ENCODE data around the gene DSE.

Gene DSE

DNA sequence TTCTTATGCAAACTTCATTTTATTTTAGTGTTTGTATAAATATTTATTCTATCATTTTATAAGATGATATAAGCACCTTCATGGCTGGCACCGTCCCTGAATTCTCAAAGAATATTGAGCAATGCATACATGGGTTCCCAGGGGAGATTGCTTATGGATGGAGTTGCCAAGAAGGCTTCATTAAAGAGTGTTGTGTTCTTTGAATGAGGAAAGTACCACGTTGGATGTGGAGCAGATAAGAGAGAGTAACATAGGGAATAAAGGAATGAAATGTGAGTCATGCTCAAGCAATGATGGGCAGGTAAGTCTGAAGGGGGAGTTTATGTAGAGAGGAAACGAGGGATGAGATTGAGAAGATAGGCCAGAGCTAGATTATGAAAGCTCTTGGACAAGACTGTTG, 10.3 kb downstream of the DSE start:
- TF ChIP-seq, protein P1, sequence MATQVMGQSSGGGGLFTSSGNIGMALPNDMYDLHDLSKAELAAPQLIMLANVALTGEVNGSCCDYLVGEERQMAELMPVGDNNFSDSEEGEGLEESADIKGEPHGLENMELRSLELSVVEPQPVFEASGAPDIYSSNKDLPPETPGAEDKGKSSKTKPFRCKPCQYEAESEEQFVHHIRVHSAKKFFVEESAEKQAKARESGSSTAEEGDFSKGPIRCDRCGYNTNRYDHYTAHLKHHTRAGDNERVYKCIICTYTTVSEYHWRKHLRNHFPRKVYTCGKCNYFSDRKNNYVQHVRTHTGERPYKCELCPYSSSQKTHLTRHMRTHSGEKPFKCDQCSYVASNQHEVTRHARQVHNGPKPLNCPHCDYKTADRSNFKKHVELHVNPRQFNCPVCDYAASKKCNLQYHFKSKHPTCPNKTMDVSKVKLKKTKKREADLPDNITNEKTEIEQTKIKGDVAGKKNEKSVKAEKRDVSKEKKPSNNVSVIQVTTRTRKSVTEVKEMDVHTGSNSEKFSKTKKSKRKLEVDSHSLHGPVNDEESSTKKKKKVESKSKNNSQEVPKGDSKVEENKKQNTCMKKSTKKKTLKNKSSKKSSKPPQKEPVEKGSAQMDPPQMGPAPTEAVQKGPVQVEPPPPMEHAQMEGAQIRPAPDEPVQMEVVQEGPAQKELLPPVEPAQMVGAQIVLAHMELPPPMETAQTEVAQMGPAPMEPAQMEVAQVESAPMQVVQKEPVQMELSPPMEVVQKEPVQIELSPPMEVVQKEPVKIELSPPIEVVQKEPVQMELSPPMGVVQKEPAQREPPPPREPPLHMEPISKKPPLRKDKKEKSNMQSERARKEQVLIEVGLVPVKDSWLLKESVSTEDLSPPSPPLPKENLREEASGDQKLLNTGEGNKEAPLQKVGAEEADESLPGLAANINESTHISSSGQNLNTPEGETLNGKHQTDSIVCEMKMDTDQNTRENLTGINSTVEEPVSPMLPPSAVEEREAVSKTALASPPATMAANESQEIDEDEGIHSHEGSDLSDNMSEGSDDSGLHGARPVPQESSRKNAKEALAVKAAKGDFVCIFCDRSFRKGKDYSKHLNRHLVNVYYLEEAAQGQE (IDR thresholded peaks at IDR 0.05; ENCODE audit: insufficient read depth in 1 of 2, low read depth in 2 of 2, low read length in 2 of 2): no peak
- TF ChIP-seq SIN3A (IDR thresholded peaks at IDR 0.05; ENCODE audit: borderline replicate concordance, insufficient read depth, low read length) (no peak), TAF1 (IDR thresholded peaks at IDR 0.05; ENCODE audit: borderline replicate concordance, insufficient read depth, low read length) (no peak), FOXP2 (optimal IDR thresholded peaks at IDR 0.05; ENCODE audit: borderline replicate concordance, extremely low read depth, extremely low read length, insufficient read depth) (no peak), POLR2AphosphoS5 (IDR thresholded peaks at IDR 0.05; ENCODE audit: low read depth, low read length) (no peak)

DNA sequence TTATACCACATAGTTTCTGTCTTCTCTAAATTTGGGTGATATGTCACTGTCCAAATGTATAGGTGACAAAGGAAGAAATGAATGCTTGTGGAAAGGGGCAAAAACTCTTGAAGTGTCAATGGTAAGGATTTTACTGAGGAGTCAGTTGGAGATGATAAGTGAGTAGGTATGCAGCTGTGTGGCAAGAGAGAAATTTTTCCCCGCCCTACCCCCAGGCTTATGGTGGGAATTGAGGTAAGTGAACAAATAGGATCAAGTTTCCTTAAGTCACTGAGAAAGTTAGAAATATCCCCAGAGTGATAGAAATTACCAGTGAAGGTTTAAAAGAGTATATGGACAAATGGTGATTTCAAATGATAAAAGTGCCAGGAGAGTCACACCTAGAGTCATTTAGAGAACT, 11.8 kb downstream of the DSE start:
- TF ChIP-seq, protein P1 (IDR thresholded peaks at IDR 0.05; ENCODE audit: insufficient read depth in 1 of 2, low read depth in 2 of 2, low read length in 2 of 2): no peak
- TF ChIP-seq SIN3A (IDR thresholded peaks at IDR 0.05; ENCODE audit: borderline replicate concordance, insufficient read depth, low read length) (no peak), TAF1 (IDR thresholded peaks at IDR 0.05; ENCODE audit: borderline replicate concordance, insufficient read depth, low read length) (no peak), POLR2AphosphoS5 (IDR thresholded peaks at IDR 0.05; ENCODE audit: low read depth, low read length) (no peak), FOXP2 (optimal IDR thresholded peaks at IDR 0.05; ENCODE audit: borderline replicate concordance, extremely low read depth, extremely low read length, insufficient read depth) (no peak)

DNA sequence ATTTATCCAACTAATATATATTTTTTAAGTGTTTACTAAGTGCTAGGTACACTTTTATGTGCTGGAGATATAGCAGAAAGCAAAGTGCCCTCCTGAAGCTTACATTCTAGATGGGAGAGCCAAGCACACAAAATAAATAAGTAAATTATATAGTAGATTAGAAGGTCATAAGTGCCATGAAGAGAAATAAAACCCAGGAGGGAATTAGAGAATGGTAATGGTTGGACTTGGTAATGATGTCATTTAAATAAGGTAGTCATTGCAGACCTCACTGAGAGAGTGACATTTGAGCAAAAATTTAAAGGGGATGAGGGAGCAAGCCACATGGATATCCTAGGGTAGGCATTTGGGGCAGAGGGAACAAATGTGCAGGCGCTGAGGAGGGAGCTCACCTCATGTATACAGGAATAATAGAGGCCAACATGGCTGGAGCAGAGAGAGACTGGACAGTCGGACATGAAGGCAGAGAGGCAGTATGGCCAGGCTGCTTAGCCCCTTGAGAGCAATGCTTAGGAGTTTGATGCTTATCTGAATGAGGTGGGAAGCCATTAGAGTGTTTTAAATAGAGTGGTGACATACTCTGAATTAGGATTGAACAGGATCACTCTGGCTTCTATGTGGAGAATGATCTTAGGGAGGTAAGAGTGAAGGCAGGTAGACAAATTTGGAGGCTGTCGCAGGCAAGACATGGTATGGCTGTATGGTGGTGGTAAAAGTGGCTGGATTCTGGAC, 14.1 kb downstream of the DSE start:
- TF ChIP-seq TAF1 (IDR thresholded peaks at IDR 0.05; ENCODE audit: borderline replicate concordance, insufficient read depth, low read length): no peak
- TF ChIP-seq FOXP2 (optimal IDR thresholded peaks at IDR 0.05; ENCODE audit: borderline replicate concordance, extremely low read depth, extremely low read length, insufficient read depth): no peak
- TF ChIP-seq, protein P1 (IDR thresholded peaks at IDR 0.05; ENCODE audit: insufficient read depth in 1 of 2, low read depth in 2 of 2, low read length in 2 of 2): no peak
- TF ChIP-seq SIN3A (IDR thresholded peaks at IDR 0.05; ENCODE audit: borderline replicate concordance, insufficient read depth, low read length): no peak
- no peak for TF ChIP-seq POLR2AphosphoS5 (IDR thresholded peaks at IDR 0.05; ENCODE audit: low read depth, low read length)

DNA sequence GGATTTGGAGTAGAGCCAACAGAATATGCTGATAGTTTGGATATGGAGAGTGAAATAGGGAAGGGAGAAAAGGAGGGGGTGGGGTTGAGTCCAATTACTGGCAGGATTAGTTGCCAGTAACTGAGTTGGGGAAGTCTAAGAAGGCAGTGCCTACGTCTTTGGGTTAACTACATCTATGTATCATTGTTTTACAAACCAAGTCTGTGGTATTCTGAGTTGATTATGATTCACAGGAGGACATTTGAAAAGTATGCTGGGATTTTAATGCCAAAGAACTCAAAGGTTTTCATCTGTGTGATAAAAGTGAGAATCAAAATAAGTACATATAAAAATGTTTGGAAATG, 14.7 kb downstream of the DSE start:
- TF ChIP-seq, protein P1 (IDR thresholded peaks at IDR 0.05; ENCODE audit: insufficient read depth in 1 of 2, low read depth in 2 of 2, low read length in 2 of 2): no peak
- no peak for TF ChIP-seq POLR2AphosphoS5 (IDR thresholded peaks at IDR 0.05; ENCODE audit: low read depth, low read length)
- TF ChIP-seq TAF1 (IDR thresholded peaks at IDR 0.05; ENCODE audit: borderline replicate concordance, insufficient read depth, low read length): no peak
- TF ChIP-seq FOXP2 (optimal IDR thresholded peaks at IDR 0.05; ENCODE audit: borderline replicate concordance, extremely low read depth, extremely low read length, insufficient read depth): no peak
- TF ChIP-seq SIN3A (IDR thresholded peaks at IDR 0.05; ENCODE audit: borderline replicate concordance, insufficient read depth, low read length): no peak
